Skeletal muscle tissue (tissue), 4 donors: ENCODE results near the gene PRKG1. TPM values are rescaled to one million over a fixed set of nuclear protein-coding genes. Genes with fewer than 3 reads are reported as not detected.

ENCODE experiments used
- H3K27ac ChIP-seq: one replicate; pipeline ENCODE4 v1.7.0; 2013; ENCODE audit warnings: mild to moderate bottlenecking, low read depth, low read length, inconsistent platforms
- H3K27me3 ChIP-seq, 3 donors: one replicate each; pipeline ENCODE4 v1.7.0; 2013; ENCODE audit warnings: low read length in 3 of 3; ENCODE audit not compliant: control insufficient read depth in 3 of 3, insufficient read depth in 3 of 3
- H3K36me3 ChIP-seq, 3 donors: one replicate each; pipeline ENCODE4 v1.7.0; 2013; ENCODE audit warnings: low read length in 3 of 3; ENCODE audit not compliant: control insufficient read depth in 3 of 3, insufficient read depth in 3 of 3
- H3K4me1 ChIP-seq, 3 donors: one replicate each; pipeline ENCODE4 v1.7.0; 2013; ENCODE audit warnings: low read length in 3 of 3, mild to moderate bottlenecking in 3 of 3; ENCODE audit not compliant: control insufficient read depth in 3 of 3, insufficient read depth in 3 of 3
- H3K4me3 ChIP-seq, 3 donors: one replicate each; pipeline ENCODE4 v1.7.0; 2013; ENCODE audit warnings: low read length in 3 of 3
- H3K9ac ChIP-seq, 3 donors: one replicate each; pipeline ENCODE4 v1.7.0; 2013; ENCODE audit warnings: low read length in 3 of 3, mild to moderate bottlenecking in 3 of 3, moderate library complexity in 2 of 3, low read depth in 1 of 3
- H3K9me3 ChIP-seq, 3 donors: one replicate each; pipeline ENCODE4 v1.7.0; 2013; ENCODE audit warnings: low read length in 3 of 3; ENCODE audit not compliant: control insufficient read depth in 3 of 3
- total RNA-seq: library from RNA; depleted of rRNA; stranded (reverse); fragments of >200 nt; gene quantifications from one replicate; pipeline ENCODE4 v1.2.3, GENCODE V29; 2014
- donor health status: Osteomylitis.

PRKG1 gene
- 44.9 TPM for total RNA-seq

GRCh38 chr10:51074238-51075028, at the start of gene PRKG1:
TSS of gene PRKG1 (plus strand) at chr10:51074487.
- H3K27ac ChIP-seq, result peak within 1 kb of the TSS; percentile 53
- H3K4me3 ChIP-seq, result peak within 1 kb of the TSS; percentile 63 to 85 (median 84)
- peak within 1 kb of the TSS; percentile 69 to 79 (median 77) for H3K9ac ChIP-seq
- H3K36me3 ChIP-seq, result no peaks in the 10 kb centered on the region
- H3K27me3 ChIP-seq, result no peaks in the 10 kb centered on the region
- H3K4me1 ChIP-seq, result peaks cover 3 to 7% (median 4%) of the 10 kb centered on the region in 3 donors
- no peaks in the 10 kb centered on the region for H3K9me3 ChIP-seq

DNA sequence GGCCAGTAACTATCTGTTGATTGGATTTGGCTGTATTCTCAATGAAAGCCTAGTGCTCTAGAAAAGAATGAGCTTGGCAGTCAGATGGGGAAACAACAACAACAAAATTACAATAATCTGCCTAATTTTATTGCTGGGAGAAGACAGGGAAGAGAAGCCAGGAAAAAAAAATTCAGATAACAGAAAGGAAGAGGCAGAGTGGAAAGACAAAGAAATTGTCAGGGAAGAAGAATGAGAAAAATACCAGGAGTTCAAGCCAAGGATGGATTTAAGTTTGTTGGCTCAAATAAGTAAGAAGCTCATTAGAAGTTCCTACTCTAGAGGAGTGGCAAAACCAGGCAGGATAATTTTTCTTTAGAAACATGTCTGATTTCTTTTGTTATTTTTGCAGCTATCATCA, 45.9 kb upstream of the PRKG1 start:
- Histone ChIP-seq H3K9me3 (no peaks in the 10 kb centered on the region), H3K27ac (no peak overlapping the region), H3K36me3 (no peaks in the 10 kb centered on the region)

DNA sequence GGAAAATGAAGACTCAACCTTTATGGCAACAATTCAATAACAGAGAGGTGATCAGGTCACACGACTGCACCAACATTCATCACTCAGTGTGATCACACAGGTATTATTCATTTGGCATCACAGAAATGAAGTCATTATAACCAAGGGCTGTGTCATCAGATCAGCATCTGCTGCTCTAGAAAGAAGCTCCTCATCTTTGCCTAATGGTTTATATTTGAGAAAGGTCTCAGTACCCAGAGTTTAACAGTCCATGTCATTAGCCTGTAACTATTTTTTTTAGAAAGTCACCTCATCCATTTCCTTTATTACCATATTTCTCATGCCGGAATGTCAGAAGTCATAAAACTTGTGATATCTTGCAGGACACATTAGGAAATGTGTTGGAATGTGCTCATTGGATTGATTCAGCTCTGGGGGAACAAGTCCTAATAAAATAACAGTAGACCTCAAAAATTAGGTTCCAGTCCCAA, 45.1 kb upstream of the PRKG1 start:
- H3K9ac ChIP-seq, result no peak overlapping the region
- H3K27ac ChIP-seq, result no peak overlapping the region
- no peaks in the 10 kb centered on the region for H3K27me3 ChIP-seq
- H3K36me3 ChIP-seq, result no peaks in the 10 kb centered on the region
- no peaks in the 10 kb centered on the region for H3K9me3 ChIP-seq
- no peak overlapping the region for H3K4me3 ChIP-seq
- H3K4me1 ChIP-seq, result peaks cover 7 to 18% (median 10%) of the 10 kb centered on the region in 3 donors

More for the DNA sequence above, 45.9 kb upstream of the PRKG1 start:
- H3K27me3 ChIP-seq, result no peaks in the 10 kb centered on the region
- no peak overlapping the region for H3K9ac ChIP-seq
- H3K4me1 ChIP-seq, result peaks cover 7 to 18% (median 10%) of the 10 kb centered on the region in 3 donors
- H3K4me3 ChIP-seq, result no peak overlapping the region

DNA sequence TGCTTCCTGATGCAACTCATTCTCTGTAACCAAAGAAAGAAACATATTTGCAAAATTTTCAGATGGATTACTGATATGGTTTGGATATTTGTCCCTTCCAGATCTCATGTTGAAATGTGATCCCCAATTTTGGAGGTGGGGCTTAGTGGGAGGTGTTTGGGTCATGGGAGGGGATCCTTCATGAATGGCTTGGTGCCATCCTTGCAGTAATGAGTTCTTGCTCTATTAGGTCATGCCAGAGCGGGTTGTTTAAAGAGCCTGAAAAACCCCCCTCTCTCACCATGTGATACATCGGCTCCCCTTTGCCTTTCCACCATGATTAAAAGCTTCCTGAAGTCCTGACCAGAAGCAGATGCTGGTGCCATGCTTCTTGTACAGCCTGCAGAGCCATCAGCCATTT, 43.8 kb upstream of the PRKG1 start:
- no peaks in the 10 kb centered on the region for H3K36me3 ChIP-seq
- H3K27ac ChIP-seq, result no peak overlapping the region
- no peak overlapping the region for H3K4me3 ChIP-seq
- H3K9ac ChIP-seq, result no peak overlapping the region
- no peaks in the 10 kb centered on the region for H3K9me3 ChIP-seq
- H3K4me1 ChIP-seq, result peaks cover 7 to 18% (median 10%) of the 10 kb centered on the region in 3 donors
- H3K27me3 ChIP-seq, result no peaks in the 10 kb centered on the region

DNA sequence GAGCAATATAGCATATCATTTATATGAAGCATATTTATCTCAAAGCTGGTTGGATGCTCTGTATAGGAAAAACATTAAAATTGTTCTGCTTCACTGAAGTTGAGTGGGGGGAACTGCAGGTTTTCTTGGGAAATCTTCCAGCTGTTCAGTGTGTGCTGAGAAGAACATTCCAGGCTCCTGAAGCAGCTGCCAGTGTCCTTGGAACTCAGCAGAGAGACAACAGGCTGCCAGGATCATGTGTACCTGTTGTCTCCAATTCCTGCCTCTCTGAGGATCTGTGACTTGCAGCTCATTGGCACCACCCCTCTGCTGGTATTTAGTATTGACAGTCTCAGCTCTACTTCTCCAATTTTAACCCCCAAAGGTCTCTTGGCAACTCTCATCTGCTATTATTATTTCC, 42.3 kb upstream of the PRKG1 start:
- no peak overlapping the region for H3K27ac ChIP-seq
- H3K4me3 ChIP-seq, result no peak overlapping the region
- no peaks in the 10 kb centered on the region for H3K36me3 ChIP-seq
- H3K27me3 ChIP-seq, result no peaks in the 10 kb centered on the region
- no peak overlapping the region for H3K9ac ChIP-seq
- no peaks in the 10 kb centered on the region for H3K9me3 ChIP-seq
- peaks cover 7 to 15% (median 10%) of the 10 kb centered on the region in 3 donors for H3K4me1 ChIP-seq

GRCh38 chr10:51034769-51035168, 39.5 kb upstream of the PRKG1 start:
- no peaks in the 10 kb centered on the region for H3K36me3 ChIP-seq
- H3K9me3 ChIP-seq, result no peaks in the 10 kb centered on the region
- no peak overlapping the region for H3K4me3 ChIP-seq
- no peaks in the 10 kb centered on the region for H3K27me3 ChIP-seq
- H3K4me1 ChIP-seq, result peaks cover 4 to 7% (median 4%) of the 10 kb centered on the region in 3 donors
- H3K9ac ChIP-seq, result no peak overlapping the region
- no peak overlapping the region for H3K27ac ChIP-seq

- Histone ChIP-seq H3K36me3 (no peaks in the 10 kb centered on the region), H3K27ac (no peak overlapping the region), H3K4me1 (peaks cover 4 to 7% (median 4%) of the 10 kb centered on the region in 3 donors)
These were observed 38.9 kb upstream of the PRKG1 start for GRCh38 chr10:51035344-51035743.

DNA sequence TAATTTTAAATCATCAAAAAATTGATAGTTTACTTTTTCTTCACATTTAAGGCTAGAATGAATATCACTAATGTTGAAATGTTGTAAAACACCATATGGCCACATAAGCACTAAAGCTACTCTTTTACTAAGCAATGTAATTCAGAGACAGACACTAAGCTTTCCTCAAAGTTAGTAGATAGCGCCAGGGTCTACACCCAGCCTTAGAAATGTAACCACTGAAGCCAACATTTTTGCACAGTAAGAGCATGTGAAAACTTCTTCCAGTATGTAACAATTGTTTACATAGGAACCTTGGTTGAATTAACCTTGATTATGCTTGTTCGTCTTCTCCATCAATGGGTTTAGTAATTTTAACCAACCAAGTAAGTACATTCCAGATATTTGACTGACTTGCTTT, 28.4 kb upstream of the PRKG1 start:
- H3K4me3 ChIP-seq, result no peak overlapping the region
- no peaks in the 10 kb centered on the region for H3K27me3 ChIP-seq
- peaks cover 0 to 6% (median 5%) of the 10 kb centered on the region in 3 donors for H3K4me1 ChIP-seq
- H3K27ac ChIP-seq, result no peak overlapping the region
- no peaks in the 10 kb centered on the region for H3K9me3 ChIP-seq
- no peaks in the 10 kb centered on the region for H3K36me3 ChIP-seq
- H3K9ac ChIP-seq, result no peak overlapping the region

More at GRCh38 chr10:51035344-51035743, 38.9 kb upstream of the PRKG1 start:
- Histone ChIP-seq H3K9ac (no peak overlapping the region), H3K4me3 (no peak overlapping the region), H3K27me3 (no peaks in the 10 kb centered on the region), H3K9me3 (no peaks in the 10 kb centered on the region)

DNA sequence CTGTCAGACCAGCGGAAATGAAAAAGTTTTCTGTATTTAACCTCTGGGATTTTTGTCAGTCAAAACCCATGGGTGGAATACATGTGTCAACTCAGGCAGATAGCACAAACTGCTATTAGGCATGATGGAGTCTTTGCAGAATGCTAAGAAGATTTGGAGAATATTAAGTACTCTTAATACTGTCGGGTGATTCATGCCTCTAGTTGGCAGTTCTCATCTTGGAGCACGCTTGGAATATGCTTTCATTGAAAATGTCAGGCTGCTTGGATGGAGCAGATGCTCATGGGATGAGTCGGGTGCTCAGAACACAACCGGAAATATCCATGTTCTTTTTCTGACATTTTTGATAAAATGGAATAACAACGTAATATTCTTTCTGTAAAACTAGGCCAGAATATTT, 27.6 kb upstream of the PRKG1 start:
- no peak overlapping the region for H3K27ac ChIP-seq

GRCh38 chr10:51047857-51048256, 26.4 kb upstream of the PRKG1 start:
- peaks cover 0 to 6% (median 5%) of the 10 kb centered on the region in 3 donors for H3K4me1 ChIP-seq
- no peaks in the 10 kb centered on the region for H3K9me3 ChIP-seq
- no peak overlapping the region for H3K27ac ChIP-seq

More for the DNA sequence above, 27.6 kb upstream of the PRKG1 start:
- Histone ChIP-seq H3K9ac (no peak overlapping the region), H3K4me1 (peaks cover 0 to 6% (median 5%) of the 10 kb centered on the region in 3 donors), H3K9me3 (no peaks in the 10 kb centered on the region), H3K27me3 (no peaks in the 10 kb centered on the region), H3K4me3 (no peak overlapping the region), H3K36me3 (no peaks in the 10 kb centered on the region)

More at GRCh38 chr10:51047857-51048256, 26.4 kb upstream of the PRKG1 start:
- Histone ChIP-seq H3K4me3 (no peak overlapping the region), H3K27me3 (no peaks in the 10 kb centered on the region), H3K36me3 (no peaks in the 10 kb centered on the region), H3K9ac (no peak overlapping the region)
